NCI-H524 treated with DMSO at 0.1 percent for 48 hours (cell line): ENCODE results near the gene IKBKE.

ENCODE experiments used
- DNase-seq: peaks from one replicate; lab custom pipeline; 2025; lab: John Stamatoyannopoulos, UW

The IKBKE gene

DNA sequence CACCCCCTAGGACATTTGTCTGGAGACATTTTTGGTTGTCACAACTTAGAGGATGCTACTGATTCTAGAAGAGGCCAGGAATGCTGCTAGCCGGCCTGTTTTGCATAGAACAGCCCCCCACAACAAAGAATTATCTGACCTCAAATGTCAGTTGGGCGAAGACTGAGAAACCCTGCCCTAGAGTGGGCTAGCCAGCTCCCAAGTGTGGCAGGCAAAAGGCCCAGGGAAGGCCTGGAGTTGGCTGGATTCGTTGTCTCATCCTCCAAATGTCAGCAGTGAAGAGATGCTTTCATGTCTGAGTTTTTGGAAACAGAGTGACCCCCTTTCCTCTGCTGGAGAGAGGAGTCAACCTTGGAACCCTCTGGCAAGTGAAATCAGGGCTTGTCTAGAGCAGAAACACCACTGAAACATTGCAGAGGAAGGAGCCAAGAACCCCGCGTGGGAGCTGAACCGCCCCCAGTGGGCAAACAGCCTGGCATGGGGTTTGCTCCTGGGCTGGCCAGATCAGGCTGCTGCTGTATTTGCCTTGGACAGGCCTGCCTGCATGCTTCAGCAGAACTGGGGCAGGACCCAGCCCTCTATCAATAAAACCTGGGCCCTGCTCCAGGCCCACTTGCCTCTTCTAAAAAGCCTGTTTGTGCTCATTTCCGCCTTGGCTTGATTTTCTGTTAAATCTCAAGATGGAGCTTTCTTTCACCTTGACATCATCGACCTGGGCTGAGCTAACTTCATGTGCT lies 69.9 kb downstream of the IKBKE start:
- no peak for DNase-seq

DNA sequence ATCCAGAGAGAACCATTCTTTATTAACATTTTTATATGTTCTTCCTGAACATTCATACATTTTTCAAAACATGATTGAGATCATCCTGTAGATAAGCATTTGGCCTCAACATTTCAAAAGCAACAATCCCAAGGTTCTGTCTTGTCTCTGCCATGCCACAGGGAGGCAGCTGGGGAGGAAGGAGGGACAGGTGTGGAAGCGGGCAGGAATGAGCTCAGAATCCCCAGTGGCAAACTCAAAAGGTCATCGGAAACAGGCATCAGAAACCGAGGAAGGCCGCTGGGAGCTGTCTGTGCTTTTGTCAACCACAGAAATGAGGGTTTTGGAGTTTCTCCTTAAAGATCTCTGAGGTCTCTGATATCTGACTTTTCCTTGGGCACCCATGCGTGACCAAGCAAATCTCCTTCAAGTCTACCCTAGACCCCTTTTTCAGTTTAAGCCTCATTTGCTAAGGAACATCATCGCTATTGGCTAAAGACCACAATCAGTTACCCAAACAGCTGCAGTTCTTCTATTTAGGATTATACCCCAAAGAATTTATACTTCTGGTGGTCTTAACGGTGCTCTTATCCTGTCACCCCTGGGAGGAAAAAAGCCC lies 71.1 kb downstream of the IKBKE start:
- no peak for DNase-seq

- DNase-seq, result no peak
Observed at GRCh38 chr1:206544562-206545257, 74.4 kb downstream of the IKBKE start.

GRCh38 chr1:206545351-206545750 lies 75.1 kb downstream of the IKBKE start:
- no peak for DNase-seq
